SK-N-SH (cell line): Measurements from ENCODE around the gene TSEN2. TPM values are rescaled to one million over a fixed set of nuclear protein-coding genes. Genes with fewer than 3 reads are reported as not detected.

Experiments used
- CTCF ChIA-PET: fragments of 300-600, 350-600 bp; formaldehyde crosslinking; extraction: SDS; loops from one replicate; lab custom pipeline; 2021; lab: Yijun Ruan, JAX
- POLR2A ChIA-PET: fragments of 350-600 bp; sonication (Branson Sonifier 250); formaldehyde crosslinking; extraction: SDS; loops from one replicate; lab custom pipeline; 2020; ENCODE audit warnings: antibody characterized with exemption, inconsistent platforms; lab: Yijun Ruan, JAX
- DNase-seq: peaks from one replicate; pipeline ENCODE4 v3.0.0; 2012
- H2AFZ ChIP-seq: fragments of 200-600 bp; sonication (generic); 2 replicates; pipeline ENCODE4 v1.8.1; 2016; ENCODE audit warnings: antibody characterized with exemption, mild to moderate bottlenecking, low read depth
- H3F3A ChIP-seq: fragments of 200-600 bp; sonication (generic); replicated peaks from 2 replicates; pipeline ENCODE3; 2016; ENCODE audit warnings: antibody characterized with exemption, mild to moderate bottlenecking; ENCODE audit not compliant: insufficient read depth
- H3K27ac ChIP-seq, 2 experiments: fragments of 200-500 bp in 1 of 2; fragments of 200-600 bp in 1 of 2; sonication (Bioruptor generic) in 1 of 2; sonication (generic), shearing (Covaris generic) in 1 of 2; 2 replicates each; pipeline versions ENCODE4 v1.5.1 to v1.6.1; 2014 to 2016; ENCODE audit warnings: low read depth in 2 of 2, inconsistent platforms in 1 of 2, low read length in 1 of 2, mild to moderate bottlenecking in 1 of 2, mixed read lengths in 1 of 2
- H3K27me3 ChIP-seq: fragments of 200-600 bp; sonication (generic), shearing (Covaris generic); 2 replicates; pipeline ENCODE4 v1.6.1; 2016; ENCODE audit warnings: mixed run types; ENCODE audit not compliant: insufficient read depth
- H3K36me3 ChIP-seq, 2 experiments: fragments of 200-500 bp in 1 of 2; fragments of 200-600 bp in 1 of 2; sonication (Bioruptor generic) in 1 of 2; sonication (generic) in 1 of 2; replicated peaks in 1 of 2; 2 replicates each; pipeline versions ENCODE3 to v1.5.1; 2014 to 2016; ENCODE audit warnings: low read length in 1 of 2, mild to moderate bottlenecking in 1 of 2; ENCODE audit not compliant: insufficient read depth in 2 of 2, control insufficient read depth in 1 of 2
- H3K4me1 ChIP-seq, 2 experiments: fragments of 200-500 bp in 1 of 2; fragments of 200-600 bp in 1 of 2; sonication (Bioruptor generic) in 1 of 2; sonication (generic), shearing (Covaris generic) in 1 of 2; 2 replicates each; pipeline versions ENCODE4 v1.5.1 to v1.6.1; 2014 to 2016; ENCODE audit warnings: low read depth in 1 of 2, low read length in 1 of 2, mixed run types in 1 of 2; ENCODE audit not compliant: insufficient read depth in 2 of 2, control insufficient read depth in 1 of 2
- H3K4me2 ChIP-seq: fragments of 200-600 bp; sonication (generic), shearing (Covaris generic); 2 replicates; pipeline ENCODE4 v1.6.1; 2017; ENCODE audit warnings: mixed run types
- H3K4me3 ChIP-seq, 2 experiments: fragments of 200-500 bp in 1 of 2; fragments of 200-600 bp in 1 of 2; sonication (Bioruptor generic) in 1 of 2; sonication (generic), shearing (Covaris generic) in 1 of 2; 2 replicates each; pipeline versions ENCODE4 v1.5.1 to v1.8.1; 2014 to 2016; ENCODE audit warnings: low read depth in 2 of 2, inconsistent platforms in 1 of 2, low read length in 1 of 2, mild to moderate bottlenecking in 1 of 2, mixed read lengths in 1 of 2, moderate library complexity in 1 of 2
- H3K79me2 ChIP-seq: fragments of 200-600 bp; sonication (generic); 2 replicates; pipeline ENCODE4 v1.8.1; 2017; ENCODE audit warnings: mild to moderate bottlenecking; ENCODE audit not compliant: insufficient read depth
- H3K9ac ChIP-seq: fragments of 200-600 bp; sonication (generic); 2 replicates; pipeline ENCODE4 v1.6.1; 2017; ENCODE audit warnings: mixed run types
- H3K9me2 ChIP-seq: fragments of 200-600 bp; sonication (generic); 2 replicates; pipeline ENCODE4 v1.6.1; 2017; ENCODE audit warnings: mixed run types
- H3K9me3 ChIP-seq: fragments of 200-600 bp; sonication (generic); 2 replicates; pipeline ENCODE4 v1.6.1; 2017; ENCODE audit warnings: mixed run types, mild to moderate bottlenecking, moderate library complexity
- H4K20me1 ChIP-seq: fragments of 200-600 bp; sonication (generic); 2 replicates; pipeline ENCODE4 v1.6.1; 2017; ENCODE audit warnings: mild to moderate bottlenecking, mixed run types; ENCODE audit not compliant: insufficient read depth
- CHD2 ChIP-seq: fragments of 150-350 bp; IDR thresholded peaks from 2 replicates; pipeline ENCODE4 v1.6.1; 2018; ENCODE audit warnings: low read length; ENCODE audit not compliant: partially characterized antibody
- ELF1 ChIP-seq: IDR thresholded peaks from 2 replicates; pipeline ENCODE4 v1.4.0; 2012
- EP300 ChIP-seq, 2 experiments: IDR thresholded peaks; 2 replicates each; pipeline versions ENCODE4 v1.4.0 to v1.6.1; 2012; ENCODE audit warnings: borderline replicate concordance in 1 of 2, low read depth in 1 of 2, low read length in 1 of 2
- FOSL2 ChIP-seq: IDR thresholded peaks from 2 replicates; pipeline ENCODE4 v1.4.0; 2012; ENCODE audit warnings: low read depth, mild to moderate bottlenecking, moderate library complexity, borderline replicate concordance
- FOXJ3 ChIP-seq: sonication (generic); formaldehyde crosslinking; IDR thresholded peaks from 2 replicates; pipeline ENCODE4 v1.5.1; 2020; ENCODE audit warnings: mild to moderate bottlenecking, missing genetic modification reagents
- FOXM1 ChIP-seq: IDR thresholded peaks from 2 replicates; pipeline ENCODE4 v1.4.0; 2012; ENCODE audit warnings: low read depth, mild to moderate bottlenecking
- GABPA ChIP-seq: IDR thresholded peaks from 2 replicates; pipeline ENCODE4 v1.4.0; 2012; ENCODE audit warnings: low read depth, mild to moderate bottlenecking
- GATA2 ChIP-seq: sonication (generic); formaldehyde crosslinking; IDR thresholded peaks from 2 replicates; pipeline ENCODE4 v1.5.0; 2020; ENCODE audit warnings: mild to moderate bottlenecking, missing genetic modification reagents
- JUND ChIP-seq: IDR thresholded peaks from 2 replicates; pipeline ENCODE4 v1.4.0; 2012
- MEF2A ChIP-seq: IDR thresholded peaks from 2 replicates; pipeline ENCODE4 v1.4.0; 2012; ENCODE audit warnings: low read depth, borderline replicate concordance
- RAD21 ChIP-seq: IDR thresholded peaks from 2 replicates; pipeline ENCODE4 v1.6.1; 2012; ENCODE audit warnings: mild to moderate bottlenecking, low read length
- RCOR1 ChIP-seq: fragments of 150-350 bp; IDR thresholded peaks from 2 replicates; pipeline ENCODE4 v1.6.1; 2017; ENCODE audit warnings: antibody characterized with exemption, low read length
- RFX5 ChIP-seq: IDR thresholded peaks from 2 replicates; pipeline ENCODE4 v1.6.1; 2012; ENCODE audit warnings: mild to moderate bottlenecking, improper control_type of control experiment, low read length
- RXRA ChIP-seq: IDR thresholded peaks from 2 replicates; pipeline ENCODE4 v1.4.0; 2012; ENCODE audit warnings: low read depth, mild to moderate bottlenecking, borderline replicate concordance
- SIN3A ChIP-seq: IDR thresholded peaks from 2 replicates; pipeline ENCODE4 v1.6.1; 2012; ENCODE audit warnings: low read depth, mild to moderate bottlenecking, low read length, moderate library complexity, borderline replicate concordance
- TEAD4 ChIP-seq: IDR thresholded peaks from 2 replicates; pipeline ENCODE4 v1.4.0; 2012; ENCODE audit warnings: mild to moderate bottlenecking, borderline replicate concordance; ENCODE audit not compliant: insufficient read depth
- YY1 ChIP-seq: IDR thresholded peaks from 2 replicates; pipeline ENCODE4 v1.4.0; 2012; ENCODE audit warnings: low read depth, mild to moderate bottlenecking
- WGBS: methylation state at CpG from one replicate; pipeline ENCODE4 v1.1.6; 2017; ENCODE audit warnings: low lambda C conversion rate; 5-methylcytosine and 5-hydroxymethylcytosine counted together
- polyA plus RNA-seq, 3 experiments: library from polyadenylated mRNA; depleted of rRNA; stranded (reverse); fragments of >200 nt; gene quantifications; 2 replicates each; pipeline ENCODE4 v1.2.3, GENCODE V29; 2012
- TF ChIP-seq, protein P1 (sequence below): IDR thresholded peaks from 2 replicates; pipeline ENCODE4 v1.4.0; 2012; ENCODE audit warnings: low read depth, borderline replicate concordance
- TF ChIP-seq, protein P2 (sequence below): fragments of 200-600 bp; sonication (generic); IDR thresholded peaks from 2 replicates; pipeline ENCODE4 v1.6.1; 2017; ENCODE audit warnings: antibody characterized with exemption, mild to moderate bottlenecking, moderate library complexity
- TF ChIP-seq, protein P3 (sequence below): fragments of 150-350 bp; IDR thresholded peaks from 2 replicates; pipeline ENCODE4 v1.6.1; 2016; ENCODE audit warnings: mild to moderate bottlenecking, low read depth, low read length

The TSEN2 gene
- polyA plus RNA-seq, 1 of the 3 experiments (the other 2 are of a cell fraction), result 13.0 TPM

DNA sequence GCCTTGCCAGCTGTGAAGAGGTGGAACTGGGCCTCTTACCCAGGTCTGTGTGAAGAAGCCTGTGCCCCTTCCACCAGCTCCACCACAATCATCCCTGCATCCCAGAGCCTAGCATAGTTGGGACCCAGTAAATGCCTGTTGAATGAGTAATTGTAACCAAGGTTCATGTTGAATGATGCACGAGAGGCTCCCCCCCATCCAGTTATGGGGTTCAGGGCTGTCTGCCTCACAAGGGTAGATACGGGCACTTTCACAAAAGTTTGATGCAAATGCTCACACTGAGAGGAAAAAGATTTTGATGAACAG lies 29.5 kb upstream of the TSEN2 start:
- POLR2A ChIA-PET, result no interaction called here
- H3K27me3 ChIP-seq, result no peaks in the 10 kb centered on the region
- no peaks in the 10 kb centered on the region for H4K20me1 ChIP-seq
- 83% methylated on average over 1 of the region's 2 CpGs for WGBS
- 0 out of 4 replicates have a peak, but pooled peaks cover 0 to 8% of the 10 kb centered on the region in 2 experiments for H3K4me1 ChIP-seq
- CTCF ChIA-PET, result interaction anchor here (1.2 to 2.2 kb wide), 3 partner anchors 16 to 320 kb away, joined by 3 to 5 read pairs (median 4); no protein-coding TSS in a partner anchor
- no peaks in the 10 kb centered on the region for H3K9me3 ChIP-seq
- no peak overlapping the region for H2AFZ ChIP-seq
- H3K36me3 ChIP-seq, result no peaks in the 10 kb centered on the region
- H3K27ac ChIP-seq, result no peak overlapping the region
- DNase-seq, result no peak
- no peaks in the 10 kb centered on the region for H3K9me2 ChIP-seq
- H3K9ac ChIP-seq, result no peak overlapping the region
- TF ChIP-seq RCOR1 (no peak), TEAD4 (no peak), FOXJ3 (CRISPR knock-in tag) (no peak), FOXM1 (no peak), EP300 (IDR thresholded peaks at IDR 0.05; ENCODE audit: borderline replicate concordance in 1 of 2, low read depth in 1 of 2, low read length in 1 of 2) (no peak), CHD2 (no peak), MEF2A (no peak), GATA2 (CRISPR knock-in tag) (no peak), RAD21 (no peak), YY1 (no peak), GABPA (no peak), SIN3A (no peak), JUND (no peak), FOSL2 (no peak), RFX5 (no peak), RXRA (no peak), ELF1 (no peak)
- TF ChIP-seq, protein P1, sequence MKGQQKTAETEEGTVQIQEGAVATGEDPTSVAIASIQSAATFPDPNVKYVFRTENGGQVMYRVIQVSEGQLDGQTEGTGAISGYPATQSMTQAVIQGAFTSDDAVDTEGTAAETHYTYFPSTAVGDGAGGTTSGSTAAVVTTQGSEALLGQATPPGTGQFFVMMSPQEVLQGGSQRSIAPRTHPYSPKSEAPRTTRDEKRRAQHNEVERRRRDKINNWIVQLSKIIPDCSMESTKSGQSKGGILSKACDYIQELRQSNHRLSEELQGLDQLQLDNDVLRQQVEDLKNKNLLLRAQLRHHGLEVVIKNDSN, result no peak
- TF ChIP-seq, protein P2, sequence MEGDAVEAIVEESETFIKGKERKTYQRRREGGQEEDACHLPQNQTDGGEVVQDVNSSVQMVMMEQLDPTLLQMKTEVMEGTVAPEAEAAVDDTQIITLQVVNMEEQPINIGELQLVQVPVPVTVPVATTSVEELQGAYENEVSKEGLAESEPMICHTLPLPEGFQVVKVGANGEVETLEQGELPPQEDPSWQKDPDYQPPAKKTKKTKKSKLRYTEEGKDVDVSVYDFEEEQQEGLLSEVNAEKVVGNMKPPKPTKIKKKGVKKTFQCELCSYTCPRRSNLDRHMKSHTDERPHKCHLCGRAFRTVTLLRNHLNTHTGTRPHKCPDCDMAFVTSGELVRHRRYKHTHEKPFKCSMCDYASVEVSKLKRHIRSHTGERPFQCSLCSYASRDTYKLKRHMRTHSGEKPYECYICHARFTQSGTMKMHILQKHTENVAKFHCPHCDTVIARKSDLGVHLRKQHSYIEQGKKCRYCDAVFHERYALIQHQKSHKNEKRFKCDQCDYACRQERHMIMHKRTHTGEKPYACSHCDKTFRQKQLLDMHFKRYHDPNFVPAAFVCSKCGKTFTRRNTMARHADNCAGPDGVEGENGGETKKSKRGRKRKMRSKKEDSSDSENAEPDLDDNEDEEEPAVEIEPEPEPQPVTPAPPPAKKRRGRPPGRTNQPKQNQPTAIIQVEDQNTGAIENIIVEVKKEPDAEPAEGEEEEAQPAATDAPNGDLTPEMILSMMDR, result no peak
- TF ChIP-seq, protein P3, sequence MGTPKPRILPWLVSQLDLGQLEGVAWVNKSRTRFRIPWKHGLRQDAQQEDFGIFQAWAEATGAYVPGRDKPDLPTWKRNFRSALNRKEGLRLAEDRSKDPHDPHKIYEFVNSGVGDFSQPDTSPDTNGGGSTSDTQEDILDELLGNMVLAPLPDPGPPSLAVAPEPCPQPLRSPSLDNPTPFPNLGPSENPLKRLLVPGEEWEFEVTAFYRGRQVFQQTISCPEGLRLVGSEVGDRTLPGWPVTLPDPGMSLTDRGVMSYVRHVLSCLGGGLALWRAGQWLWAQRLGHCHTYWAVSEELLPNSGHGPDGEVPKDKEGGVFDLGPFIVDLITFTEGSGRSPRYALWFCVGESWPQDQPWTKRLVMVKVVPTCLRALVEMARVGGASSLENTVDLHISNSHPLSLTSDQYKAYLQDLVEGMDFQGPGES, result no peak
- TF ChIP-seq, all 33 proteins: peak for 0
- H3F3A ChIP-seq, result no peaks in the 10 kb centered on the region
- H3K4me3 ChIP-seq, result no peak overlapping the region
- H3K4me2 ChIP-seq, result no peak overlapping the region
- H3K79me2 ChIP-seq, result no peaks in the 10 kb centered on the region
